HepG2 (cell line): ENCODE data around the gene KRTAP10-2. TPM values are rescaled to one million over a fixed set of nuclear protein-coding genes. Genes with fewer than 3 reads are reported as not detected.
A peak's percentile ranks its signal among the peaks of the same experiment; 100 is the strongest.

Source experiments
- CTCF ChIP-seq: sonication (generic); formaldehyde crosslinking; IDR thresholded peaks from 2 replicates; pipeline ENCODE4 v1.5.0; 2020; ENCODE audit warnings: mild to moderate bottlenecking, missing genetic modification reagents, moderate library complexity
- FOXM1 ChIP-seq: sonication (generic); formaldehyde crosslinking; IDR thresholded peaks from 2 replicates; pipeline ENCODE4 v1.5.0; 2020; ENCODE audit warnings: missing genetic modification reagents
- HOXD1 ChIP-seq: sonication (generic); formaldehyde crosslinking; IDR thresholded peaks from 2 replicates; pipeline ENCODE4 v1.5.0; 2020; ENCODE audit warnings: missing genetic modification reagents
- KDM6A ChIP-seq: IDR thresholded peaks from 2 replicates; pipeline ENCODE4 v1.6.1; 2016; ENCODE audit warnings: low read depth
- KLF16 ChIP-seq, 2 experiments: sonication (generic) in 1 of 2; formaldehyde crosslinking in 1 of 2; IDR thresholded peaks; 2 replicates each; pipeline versions ENCODE4 v1.6.1 to v1.8.0; 2016 to 2023; ENCODE audit warnings: missing genetic modification reagents in 2 of 2, missing compliant biosample characterization in 1 of 2
- MBNL3 ChIP-seq: fragments of 250-450 bp; sonication (Bioruptor Pico); conservative IDR thresholded peaks from 2 replicates; pipeline ENCODE4 v1.8.0; 2022; ENCODE audit warnings: mild to moderate bottlenecking, inconsistent platforms
- NCOR1 ChIP-seq: fragments of 200-600 bp; sonication (generic); IDR thresholded peaks from 2 replicates; pipeline ENCODE4 v1.7.0; 2017; ENCODE audit warnings: antibody characterized with exemption, low read length, borderline replicate concordance
- PAF1 ChIP-seq: IDR thresholded peaks from 2 replicates; pipeline ENCODE4 v1.6.1; 2016; ENCODE audit warnings: missing genetic modification reagents, missing compliant biosample characterization
- PBX2 ChIP-seq: IDR thresholded peaks from 2 replicates; pipeline ENCODE4 v1.6.1; 2016; ENCODE audit warnings: control low read depth
- RARG ChIP-seq: sonication (generic); formaldehyde crosslinking; IDR thresholded peaks from 2 replicates; pipeline ENCODE4 v1.4.0; 2020; ENCODE audit warnings: low read depth, mild to moderate bottlenecking, missing genetic modification reagents
- SOX5 ChIP-seq: IDR thresholded peaks from 2 replicates; pipeline ENCODE4 v1.6.1; 2016; ENCODE audit warnings: borderline replicate concordance
- TEF ChIP-seq: sonication (generic); formaldehyde crosslinking; IDR thresholded peaks from 2 replicates; pipeline ENCODE4 v1.5.0; 2020; ENCODE audit warnings: missing genetic modification reagents
- TERF1 ChIP-seq: sonication (generic); formaldehyde crosslinking; IDR thresholded peaks from 2 replicates; pipeline ENCODE4 v1.8.0; 2022; ENCODE audit warnings: mild to moderate bottlenecking, missing genetic modification reagents, moderate library complexity
- THYN1 ChIP-seq: sonication (generic); formaldehyde crosslinking; IDR thresholded peaks from 2 replicates; pipeline ENCODE4 v1.8.1; 2023; ENCODE audit warnings: low read depth, mild to moderate bottlenecking, moderate library complexity, missing genetic modification reagents, borderline replicate concordance
- ZBTB46 ChIP-seq: sonication (generic); formaldehyde crosslinking; IDR thresholded peaks from 2 replicates; pipeline ENCODE4 v1.4.0; 2020; ENCODE audit warnings: mild to moderate bottlenecking, missing genetic modification reagents, borderline replicate concordance
- ZFP36L2 ChIP-seq: sonication (generic); formaldehyde crosslinking; IDR thresholded peaks from 2 replicates; pipeline ENCODE4 v1.4.0; 2020; ENCODE audit warnings: missing genetic modification reagents
- ZNF234 ChIP-seq: sonication (generic); formaldehyde crosslinking; conservative IDR thresholded peaks from 2 replicates; pipeline ENCODE4 v1.5.1; 2020; ENCODE audit warnings: mild to moderate bottlenecking, missing genetic modification reagents
- ZNF256 ChIP-seq: sonication (generic); formaldehyde crosslinking; conservative IDR thresholded peaks from 2 replicates; pipeline ENCODE4 v1.4.0; 2020; ENCODE audit warnings: missing genetic modification reagents
- ZNF263 ChIP-seq: sonication (generic); formaldehyde crosslinking; IDR thresholded peaks from 2 replicates; pipeline ENCODE4 v1.4.0; 2020; ENCODE audit warnings: missing genetic modification reagents
- ZNF510 ChIP-seq: sonication (generic); formaldehyde crosslinking; IDR thresholded peaks from 2 replicates; pipeline ENCODE4 v1.4.0; 2020; ENCODE audit warnings: low read depth, mild to moderate bottlenecking, missing genetic modification reagents
- ZNF615 ChIP-seq: sonication (generic); formaldehyde crosslinking; IDR thresholded peaks from 2 replicates; pipeline ENCODE4 v1.5.0; 2020; ENCODE audit warnings: mild to moderate bottlenecking, missing genetic modification reagents, borderline replicate concordance
- ZNF772 ChIP-seq: sonication (generic); formaldehyde crosslinking; IDR thresholded peaks from 2 replicates; pipeline ENCODE4 v1.5.0; 2020; ENCODE audit warnings: mild to moderate bottlenecking, missing genetic modification reagents
- ZNF777 ChIP-seq: sonication (generic); formaldehyde crosslinking; IDR thresholded peaks from 2 replicates; pipeline ENCODE4 v1.4.0; 2020; ENCODE audit warnings: missing genetic modification reagents
- ZNF781 ChIP-seq: sonication (generic); formaldehyde crosslinking; IDR thresholded peaks from 2 replicates; pipeline ENCODE4 v1.5.1; 2020; ENCODE audit warnings: borderline replicate concordance, mild to moderate bottlenecking, missing genetic modification reagents; ENCODE audit errors: not compliant biosample characterization
- polyA plus RNA-seq, 8 experiments: library from polyadenylated mRNA; depleted of rRNA in 3 of 8; stranded (reverse) in 7 of 8; unstranded in 1 of 8; fragments of >200 nt; fragmentation: Illumina TruSeq in 4 of 8; extraction: Trizol in 4 of 8; gene quantifications; 2 replicates each; pipeline versions ENCODE4 v1.2.1 to v1.2.3, GENCODE V29; 2011 to 2016; ENCODE audit warnings: low read depth in 4 of 8, missing spikeins in 1 of 8, mixed read lengths in 1 of 8; ENCODE audit not compliant: insufficient read depth in 1 of 8
- total RNA-seq, 5 experiments: library from RNA; depleted of rRNA; stranded (reverse); fragments of >200 nt; fragmentation: Illumina TruSeq; extraction: Trizol; gene quantifications; 2 replicates each; pipeline ENCODE4 v1.2.3, GENCODE V29; 2016; ENCODE audit warnings: low read depth in 1 of 5

The KRTAP10-2 gene
- total and polyA plus RNA-seq, 2 of the 13 experiments (the other 11 are each of a cell fraction or from before 2014, with no cell fraction given): not detected

GRCh38 chr21:44506279-44507255 lies 44.7 kb downstream of the KRTAP10-2 start (continued):
- no peak for TF ChIP-seq CTCF (CRISPR knock-in tag)
- no peak for TF ChIP-seq ZNF510 (CRISPR knock-in tag)
- no peak for TF ChIP-seq HOXD1
- peak; percentile 36 for TF ChIP-seq ZNF781 (CRISPR knock-in tag)
- TF ChIP-seq ZNF615 (CRISPR knock-in tag): no peak
- TF ChIP-seq NCOR1: no peak
- TF ChIP-seq PAF1 (CRISPR knock-in tag): no peak
- TF ChIP-seq ZNF772: no peak
- no peak for TF ChIP-seq ZBTB46 (CRISPR knock-in tag)
- no peak for TF ChIP-seq PBX2 (CRISPR knock-in tag)
- no peak for TF ChIP-seq TEF (CRISPR knock-in tag)
- TF ChIP-seq RARG (CRISPR knock-in tag): no peak
- TF ChIP-seq THYN1 (CRISPR knock-in tag): no peak
- peak; percentile 77 for TF ChIP-seq ZNF777 (CRISPR knock-in tag)
- no peak; the same call in 1 of the 2 replicates for TF ChIP-seq ZNF263 (CRISPR knock-in tag)
- TF ChIP-seq SOX5 (CRISPR knock-in tag): no peak
- no peak for TF ChIP-seq TERF1 (CRISPR knock-in tag)
- no peak for TF ChIP-seq FOXM1 (CRISPR knock-in tag)
- TF ChIP-seq ZNF256 (CRISPR knock-in tag): 0 out of 2 replicates have a peak, but pooled peaks have one; percentile 39
- no peak for TF ChIP-seq MBNL3 (CRISPR knock-in tag)
- TF ChIP-seq ZNF234 (CRISPR knock-in tag): 0 out of 2 replicates have a peak, but pooled peaks have one; percentile 73
- TF ChIP-seq ZFP36L2 (CRISPR knock-in tag): no peak
- no peak for TF ChIP-seq KDM6A (CRISPR knock-in tag)
- TF ChIP-seq KLF16 (CRISPR knock-in tag; IDR thresholded peaks at IDR 0.05): no peak
